Stimulated activated CD4-positive, alpha-beta T cell treated with anti-CD3 and anti-CD28 coated beads, Interleukin-12 subunit alpha, Interleukin-12 subunit beta, amount 100 ng/mL, for 4 hours (primary cell): Measurements from ENCODE around the gene SOCS7.

Experiments
- DNase-seq: peaks from one replicate; pipeline ENCODE4 v3.0.0-alpha.2; 2020

The SOCS7 gene, protein sequence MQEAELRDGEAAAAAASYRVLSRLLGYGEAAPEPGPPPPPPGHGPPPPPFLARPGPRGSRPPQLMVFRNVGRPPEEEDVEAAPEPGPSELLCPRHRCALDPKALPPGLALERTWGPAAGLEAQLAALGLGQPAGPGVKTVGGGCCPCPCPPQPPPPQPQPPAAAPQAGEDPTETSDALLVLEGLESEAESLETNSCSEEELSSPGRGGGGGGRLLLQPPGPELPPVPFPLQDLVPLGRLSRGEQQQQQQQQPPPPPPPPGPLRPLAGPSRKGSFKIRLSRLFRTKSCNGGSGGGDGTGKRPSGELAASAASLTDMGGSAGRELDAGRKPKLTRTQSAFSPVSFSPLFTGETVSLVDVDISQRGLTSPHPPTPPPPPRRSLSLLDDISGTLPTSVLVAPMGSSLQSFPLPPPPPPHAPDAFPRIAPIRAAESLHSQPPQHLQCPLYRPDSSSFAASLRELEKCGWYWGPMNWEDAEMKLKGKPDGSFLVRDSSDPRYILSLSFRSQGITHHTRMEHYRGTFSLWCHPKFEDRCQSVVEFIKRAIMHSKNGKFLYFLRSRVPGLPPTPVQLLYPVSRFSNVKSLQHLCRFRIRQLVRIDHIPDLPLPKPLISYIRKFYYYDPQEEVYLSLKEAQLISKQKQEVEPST

DNA sequence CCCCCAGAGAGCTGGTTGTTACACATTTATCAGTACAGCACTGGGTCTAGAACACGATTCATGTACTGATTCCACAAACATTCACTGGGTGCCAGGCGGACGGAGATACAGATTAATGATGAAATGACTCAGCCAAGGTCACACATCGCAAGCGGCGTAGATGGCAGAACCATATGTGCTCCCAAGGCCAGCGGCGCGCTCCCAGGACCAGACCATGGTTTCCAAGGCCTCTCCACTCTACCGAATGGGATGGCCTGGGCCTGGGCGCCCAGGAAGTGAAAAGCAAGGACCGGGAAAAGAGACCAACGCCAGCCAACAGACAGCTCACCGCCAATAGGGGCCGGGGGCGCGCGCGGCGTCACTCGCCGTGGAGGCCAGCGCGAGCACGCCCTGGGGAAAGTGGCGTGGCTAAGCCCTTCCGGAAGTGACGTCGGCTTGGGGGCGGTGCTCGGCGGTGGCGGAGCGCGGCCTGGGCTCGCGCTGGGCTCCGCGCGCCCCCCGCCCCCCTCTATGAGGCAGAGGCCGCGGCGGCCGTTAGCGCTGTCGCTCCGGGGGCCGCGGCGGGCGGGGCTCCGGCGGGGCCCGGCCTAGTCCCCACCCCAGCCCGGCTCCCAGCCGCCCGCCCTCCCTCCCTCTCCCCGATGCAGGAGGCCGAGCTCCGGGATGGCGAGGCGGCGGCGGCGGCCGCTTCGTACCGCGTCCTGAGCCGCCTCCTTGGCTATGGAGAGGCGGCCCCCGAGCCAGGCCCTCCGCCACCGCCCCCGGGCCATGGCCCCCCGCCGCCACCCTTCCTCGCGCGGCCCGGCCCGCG is at the start of gene SOCS7:
TSS of gene SOCS7 (plus strand) at position 433 of the 811 bp plus-strand sequence. CDS start at position 642, 209 bp downstream.
- peak; percentile 96 for DNase-seq

GRCh38 chr17:38315497-38315896 is 36.1 kb upstream of the SOCS7 start:
- no peak for DNase-seq

GRCh38 chr17:38317081-38317480 is 34.6 kb upstream of the SOCS7 start:
- no peak for DNase-seq

GRCh38 chr17:38320482-38320881 is 31.2 kb upstream of the SOCS7 start:
- no peak for DNase-seq

DNA sequence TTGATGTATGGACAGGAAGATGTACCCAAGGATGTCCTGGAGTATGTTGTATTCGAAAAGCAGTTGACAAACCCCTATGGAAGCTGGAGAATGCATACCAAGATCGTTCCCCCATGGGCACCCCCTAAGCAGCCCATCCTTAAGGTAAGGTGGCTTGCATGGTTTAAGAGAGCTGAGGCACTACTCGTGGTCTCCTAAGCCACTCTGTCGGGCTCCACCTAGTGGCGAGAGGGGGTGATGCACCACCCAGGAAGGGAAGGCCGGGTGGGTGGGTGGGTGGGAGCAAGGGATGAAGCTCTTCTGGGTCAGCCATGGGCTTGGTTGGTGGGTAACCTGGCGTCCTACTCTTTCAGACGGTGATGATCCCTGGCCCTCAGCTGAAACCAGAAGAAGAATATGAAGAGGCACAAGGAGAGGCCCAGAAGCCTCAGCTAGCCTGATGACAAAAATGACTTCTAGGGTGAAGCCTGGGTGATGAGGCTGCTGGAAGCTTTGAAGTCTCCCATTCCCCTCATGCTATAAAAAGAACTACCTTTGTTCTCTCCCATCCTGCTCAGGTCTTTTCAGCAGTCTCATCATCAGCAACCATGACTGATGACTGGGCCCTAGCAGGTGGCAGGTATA is 29.4 kb upstream of the SOCS7 start:
- peak; percentile 68 for DNase-seq

DNA sequence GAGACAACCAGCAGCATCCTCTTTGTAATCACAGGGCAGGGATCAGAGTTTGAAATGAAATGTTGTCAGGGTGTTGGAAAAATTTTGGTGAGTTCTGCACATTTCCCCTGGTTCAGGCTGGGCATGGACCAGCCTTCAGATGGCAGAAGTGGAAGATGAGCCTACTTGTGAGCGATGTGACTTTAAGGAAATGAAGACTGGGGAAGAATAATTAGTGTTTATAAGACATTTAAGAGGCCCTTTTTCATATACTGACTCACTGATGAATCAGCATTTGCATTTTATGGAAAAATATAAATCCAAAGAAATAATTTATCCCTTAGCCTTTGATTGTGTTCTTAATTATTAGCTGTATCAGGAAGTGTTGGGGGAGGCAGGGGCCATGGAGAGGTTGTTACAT is 28.7 kb upstream of the SOCS7 start:
- no peak for DNase-seq

DNA sequence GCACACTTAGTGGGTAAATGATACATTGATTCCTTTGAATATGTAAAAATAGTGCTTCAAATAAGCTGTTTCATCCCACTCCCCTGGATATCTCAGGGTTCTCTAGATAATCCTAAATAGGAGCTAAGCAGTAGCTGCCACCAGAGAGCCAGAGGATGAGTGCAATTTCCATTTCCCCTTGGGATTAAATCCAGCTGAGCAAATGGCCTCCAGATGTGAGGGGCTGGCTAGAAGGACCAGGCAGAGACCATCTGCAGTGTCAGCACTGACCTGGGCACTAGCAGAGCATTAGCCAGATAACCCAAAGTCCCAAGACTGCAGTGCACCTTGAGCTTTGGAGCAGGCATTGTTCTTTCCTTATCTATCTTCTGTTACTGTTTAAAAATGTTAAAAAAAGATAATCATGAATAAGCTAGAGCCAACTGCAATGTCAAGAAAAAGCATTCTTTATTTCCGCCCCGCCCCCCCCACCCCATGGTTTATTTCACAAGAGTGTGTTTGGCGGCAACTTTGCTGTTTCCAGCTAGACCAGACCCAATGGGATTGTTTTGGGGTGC is 27.4 kb upstream of the SOCS7 start:
- DNase-seq = no peak

DNA sequence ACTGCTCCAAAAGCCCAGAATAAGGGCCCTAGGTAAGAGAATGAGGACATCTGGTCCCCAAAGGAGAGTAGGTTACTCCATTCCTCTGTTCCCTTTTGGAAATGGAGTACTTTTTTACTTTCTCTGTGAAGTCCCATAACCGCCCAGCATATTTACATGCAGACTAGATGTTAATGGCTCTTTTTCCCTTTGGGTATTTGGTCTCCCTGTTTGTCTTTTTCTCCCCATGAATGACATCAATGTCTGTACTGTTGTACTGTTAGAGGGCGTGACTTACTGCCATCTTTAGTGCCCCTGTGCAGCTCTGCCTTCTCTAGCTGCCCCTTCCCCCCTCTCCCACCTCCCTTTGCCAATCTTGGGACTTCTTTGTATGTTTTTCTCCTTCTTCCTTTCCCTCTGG is 26.9 kb upstream of the SOCS7 start:
- DNase-seq = no peak

DNA sequence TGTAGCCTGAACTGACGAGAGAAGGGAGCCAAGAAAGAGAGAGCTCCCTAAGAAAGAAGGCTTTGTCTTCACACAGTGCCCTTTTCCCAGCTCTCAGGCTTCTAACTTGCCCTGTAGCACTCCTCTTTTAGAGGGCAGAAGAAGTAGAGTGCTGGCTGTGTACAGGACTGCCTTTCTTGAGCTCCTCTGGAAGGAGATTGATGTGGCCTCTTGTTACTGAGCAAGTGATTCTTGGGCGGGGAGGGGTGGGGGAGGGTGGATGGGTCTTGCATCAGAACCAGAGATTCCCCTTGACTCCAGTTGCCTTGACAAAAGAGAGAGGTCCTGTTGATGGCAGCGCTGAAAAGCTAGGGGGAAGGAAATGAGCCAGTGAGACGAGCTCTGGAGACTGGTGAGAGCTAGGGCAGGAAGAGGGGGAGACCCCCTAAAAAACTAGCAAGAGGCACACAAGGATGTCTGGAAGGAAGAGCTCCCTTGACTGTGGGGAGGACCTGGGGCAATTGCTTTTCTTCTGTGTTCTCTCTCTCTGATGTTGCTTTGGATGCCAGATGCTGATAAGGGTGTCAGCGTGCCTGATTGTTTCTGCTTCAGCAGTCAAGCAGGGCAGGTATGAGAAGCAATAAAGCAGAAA is 26.3 kb upstream of the SOCS7 start:
- DNase-seq = no peak

DNA sequence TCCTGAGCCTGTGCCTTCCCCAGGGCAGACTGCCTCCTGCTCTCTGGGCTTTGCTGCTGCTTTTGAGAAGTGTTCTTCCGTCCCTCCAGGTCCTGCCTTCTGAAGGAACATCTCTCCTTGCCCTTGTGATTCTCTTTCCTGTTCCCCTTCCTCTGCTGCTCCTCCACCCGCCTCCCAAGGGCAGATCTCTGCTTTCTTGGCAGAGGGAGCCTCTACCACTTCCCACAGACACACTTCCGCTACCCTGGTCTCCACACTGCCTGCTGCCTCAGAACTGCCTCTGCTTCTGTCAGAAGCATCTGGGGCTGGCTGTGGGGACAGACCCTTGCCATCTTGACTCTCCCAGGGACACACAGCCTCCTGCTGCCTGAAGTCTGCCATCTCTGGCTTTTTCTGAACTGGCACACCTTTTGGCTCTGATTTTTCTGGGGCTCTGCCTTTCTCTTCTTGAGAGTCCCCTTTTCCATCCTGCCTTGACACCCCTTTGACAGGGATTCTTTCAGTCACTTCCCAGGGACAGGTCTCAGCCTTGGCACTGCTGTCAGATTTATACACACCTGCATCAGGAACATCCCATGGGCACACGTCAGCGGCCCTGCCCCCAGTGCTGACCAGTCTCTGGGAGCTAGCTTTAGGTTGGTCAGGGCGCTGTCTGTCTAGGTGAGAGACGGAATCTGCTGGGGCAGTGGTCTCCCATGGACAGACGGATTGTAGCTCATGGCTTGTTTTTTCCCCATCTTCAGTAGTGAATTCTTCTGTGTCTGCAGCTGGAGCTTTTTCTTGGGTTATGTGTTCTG is 24.4 kb upstream of the SOCS7 start:
- DNase-seq = no peak

- no peak for DNase-seq
Measured at GRCh38 chr17:38327936-38328335, 23.7 kb upstream of the SOCS7 start.

DNA sequence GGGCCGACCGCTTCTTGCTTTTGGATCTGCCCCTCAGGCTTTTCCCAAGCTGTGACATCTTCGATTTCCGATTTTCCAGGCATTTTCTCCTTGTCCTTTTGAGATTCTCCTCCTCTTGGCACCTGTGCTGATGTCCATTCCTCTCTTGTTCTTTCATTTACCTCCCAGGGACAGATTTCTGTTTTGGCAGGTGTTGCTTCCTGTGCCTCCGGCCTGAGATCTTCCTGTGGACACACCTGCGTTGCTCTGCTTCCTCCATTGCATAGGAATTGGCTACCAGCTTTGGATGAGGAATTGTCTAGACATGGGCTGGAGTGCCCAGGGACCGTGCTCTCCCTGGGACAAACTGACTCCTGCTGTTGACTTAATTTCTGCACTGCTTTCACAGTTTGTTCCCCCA is 23.0 kb upstream of the SOCS7 start:
- DNase-seq = no peak

DNA sequence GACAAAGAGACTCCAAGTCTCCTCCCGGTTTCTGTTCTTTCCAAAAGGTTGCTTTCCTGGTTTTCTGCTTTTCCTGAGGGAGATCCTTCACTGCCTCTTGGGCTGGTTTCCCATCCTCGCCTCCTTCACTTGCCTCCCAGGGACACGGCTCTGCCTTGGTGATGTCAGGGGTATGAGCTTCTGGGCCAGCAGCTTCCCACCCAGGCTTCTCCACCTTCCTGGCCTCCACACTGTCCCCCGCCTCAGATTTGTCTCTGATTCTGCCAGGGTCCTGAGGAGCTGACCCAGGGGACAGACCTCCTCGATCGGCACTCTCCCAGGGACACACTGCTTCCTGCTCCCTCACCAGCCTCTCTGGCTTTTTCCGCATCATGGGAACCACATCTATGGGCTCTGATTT is 22.4 kb upstream of the SOCS7 start:
- no peak for DNase-seq

DNA sequence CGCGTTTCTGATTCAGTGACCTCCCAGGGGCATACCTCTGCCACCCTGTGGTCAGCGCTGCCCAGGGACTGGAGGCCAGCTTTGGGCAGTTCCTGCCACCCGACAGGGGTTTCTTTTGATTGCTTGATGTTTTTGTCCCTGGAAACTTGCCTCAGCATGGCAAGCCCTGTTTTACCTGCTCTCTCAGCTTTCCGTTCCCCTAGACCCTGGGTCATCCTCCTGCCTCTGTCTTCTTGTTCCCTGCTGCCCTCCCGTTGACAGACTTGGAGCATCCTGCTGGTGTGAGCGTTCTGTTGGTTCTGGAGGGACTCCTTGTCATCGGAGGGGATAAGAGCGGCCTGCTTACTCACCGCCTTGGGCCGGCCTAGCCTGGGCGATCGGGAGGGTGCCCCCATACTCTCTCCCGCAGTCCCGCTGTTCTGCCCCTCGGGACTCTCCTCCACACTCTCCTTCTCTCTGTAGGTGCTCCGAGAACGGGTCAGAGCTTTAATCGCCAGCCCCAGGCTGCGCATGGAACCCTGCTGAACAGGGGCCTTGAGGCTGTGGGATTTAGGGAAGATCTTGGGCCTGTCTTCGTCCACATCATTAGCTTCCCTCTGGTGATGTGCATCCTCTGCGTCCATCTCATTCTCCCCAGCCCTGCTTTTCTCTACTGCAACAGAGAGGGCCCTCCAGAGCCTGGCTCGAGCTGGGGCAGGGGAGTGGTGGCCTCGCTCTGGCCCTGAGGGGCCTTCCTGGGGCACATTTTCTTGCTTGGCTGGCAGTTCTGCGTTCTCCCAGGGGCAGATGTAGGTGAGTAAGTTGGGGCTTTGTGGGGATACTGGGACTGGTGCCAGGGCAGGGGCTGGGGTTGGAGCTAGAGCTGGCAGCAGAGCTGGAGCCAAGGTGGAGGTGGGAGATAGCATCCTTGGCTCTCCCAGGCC is 21.6 kb upstream of the SOCS7 start:
- DNase-seq = no peak

DNA sequence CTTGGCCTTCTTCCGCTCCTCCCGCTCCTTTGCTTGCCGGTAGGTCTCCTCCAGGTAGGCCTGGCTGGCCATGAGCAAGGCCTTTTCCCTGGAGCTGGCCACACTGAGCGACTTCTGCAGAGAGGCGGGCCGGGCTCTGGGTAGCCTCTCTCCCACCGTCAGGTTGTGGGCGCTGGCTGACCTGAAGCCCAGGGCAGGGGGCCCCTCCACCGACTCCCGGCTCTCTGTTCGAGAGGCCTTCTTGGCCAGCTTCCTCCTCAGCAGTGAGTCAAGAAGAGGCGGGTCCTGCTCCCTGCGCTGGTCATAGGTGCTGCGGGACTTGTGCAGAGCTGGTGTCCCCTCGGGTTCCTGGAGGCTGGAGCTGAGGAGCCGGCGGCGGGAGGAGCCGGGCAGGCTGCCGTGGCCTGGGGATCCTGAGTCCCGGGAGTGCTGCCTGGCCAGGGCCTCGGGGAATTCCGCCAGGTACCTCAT is 20.7 kb upstream of the SOCS7 start:
- DNase-seq = no peak

DNA sequence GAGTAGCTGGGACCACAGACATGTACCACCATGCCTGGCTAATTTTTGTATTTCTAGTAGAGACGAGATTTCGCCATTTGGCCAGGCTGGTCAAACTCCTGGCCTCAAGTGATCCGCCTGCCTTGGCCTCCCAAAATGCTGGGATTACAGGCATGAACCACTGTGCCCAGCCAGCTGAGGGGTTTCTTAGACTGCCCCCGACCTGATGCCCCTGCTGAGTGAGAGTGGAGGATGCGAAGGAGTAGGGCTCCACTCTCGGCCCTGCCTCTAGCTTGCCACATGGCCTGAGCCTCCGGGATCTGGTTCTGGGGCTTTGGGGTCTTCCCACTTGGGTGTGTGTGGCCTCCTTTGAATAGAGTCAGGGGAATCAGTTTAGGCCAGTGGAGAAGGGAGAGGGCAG is 18.9 kb upstream of the SOCS7 start:
- DNase-seq = no peak

DNA sequence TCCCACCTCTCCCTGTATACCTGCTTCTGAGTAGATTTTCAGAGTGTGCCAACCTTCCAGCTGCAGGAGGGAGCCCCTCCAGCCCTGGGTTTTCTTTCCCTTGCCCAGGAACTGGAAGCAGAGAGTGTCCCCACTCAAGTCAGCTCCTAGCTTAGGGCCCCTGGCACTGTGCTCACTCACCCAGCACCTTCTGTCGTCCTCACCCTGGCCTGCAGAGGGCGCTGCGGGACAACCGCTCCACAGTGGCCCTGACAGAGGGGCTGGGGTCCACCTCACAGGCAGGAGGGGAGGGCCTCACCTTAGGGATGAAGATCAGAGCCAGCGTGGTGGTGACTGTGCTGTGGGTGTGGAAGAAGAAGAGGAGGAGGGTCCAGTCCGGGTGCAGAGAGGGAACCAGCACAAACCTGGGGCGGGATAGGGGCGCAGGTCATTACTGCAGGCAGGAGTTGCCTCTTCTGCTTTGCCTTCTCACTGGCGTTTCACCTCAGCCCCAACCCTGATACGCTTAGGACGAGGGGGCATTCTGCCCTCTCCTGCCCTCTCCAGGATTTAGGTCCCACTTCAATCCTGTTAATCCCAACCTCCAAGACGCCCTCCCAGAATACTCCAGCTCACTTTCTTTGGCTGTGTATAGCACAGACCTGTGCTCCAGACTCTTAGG is 17.9 kb upstream of the SOCS7 start:
- peak; percentile 30 for DNase-seq

GRCh38 chr17:38334480-38335364 is 16.9 kb upstream of the SOCS7 start:
- DNase-seq = no peak

- DNase-seq = no peak
Measured at GRCh38 chr17:38336838-38337237, 14.8 kb upstream of the SOCS7 start.
